ENCODE results near the gene ARID4A. TPM values are rescaled to one million over a fixed set of nuclear protein-coding genes. Genes with fewer than 3 reads are reported as not detected.

The ARID4A gene
- total and polyA plus RNA-seq, 11 donors, result 5.6 to 23.1 (median 15.5) TPM

DNA sequence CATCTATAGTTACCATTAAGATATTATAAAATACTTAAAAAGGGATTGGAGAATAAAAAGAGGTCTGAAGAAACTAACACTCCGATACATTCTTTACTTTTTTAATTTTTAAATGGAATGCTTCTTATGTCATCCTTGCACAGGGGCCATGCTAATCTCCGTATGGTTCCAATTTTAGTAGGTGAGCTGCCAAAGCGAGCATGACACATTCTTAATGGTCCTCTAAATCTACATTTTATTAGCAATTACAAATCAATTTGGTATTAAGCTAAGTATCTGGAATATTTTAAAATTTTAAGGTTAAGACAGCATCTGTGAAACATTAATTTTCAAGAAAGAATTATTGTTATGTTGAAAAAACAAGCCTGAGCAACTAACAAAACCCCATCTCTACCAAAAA is 6.2 kb upstream of the ARID4A start:
- no peak overlapping the region for H3K27ac ChIP-seq

DNA sequence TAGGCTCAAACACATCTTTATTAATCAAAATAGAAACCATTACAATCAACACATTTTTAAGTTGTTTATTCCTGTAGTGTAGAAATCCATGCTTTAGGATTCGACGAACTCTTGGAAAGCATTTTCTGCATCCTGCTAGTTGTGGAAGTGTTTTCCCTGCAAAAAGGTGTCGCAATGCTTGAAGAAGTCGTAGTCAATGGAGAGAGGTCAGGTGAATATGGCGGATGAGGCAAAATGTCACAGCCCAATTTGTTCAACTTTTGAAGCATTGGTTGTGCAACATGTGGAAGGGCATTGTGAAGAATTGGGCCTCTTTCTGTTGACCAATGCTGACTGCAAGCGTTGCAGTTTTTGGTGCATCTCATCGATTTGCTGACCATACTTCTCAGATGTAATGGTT is 4.2 kb upstream of the ARID4A start:
- ATAC-seq, result no peak
- WGBS, 4 donors, result 94 to 98% (median 97%) methylated on average over 7 of the region's 7 CpGs
- TF ChIP-seq POLR2A (IDR thresholded peaks at IDR 0.05), result no peak
- TF ChIP-seq, protein P1, sequence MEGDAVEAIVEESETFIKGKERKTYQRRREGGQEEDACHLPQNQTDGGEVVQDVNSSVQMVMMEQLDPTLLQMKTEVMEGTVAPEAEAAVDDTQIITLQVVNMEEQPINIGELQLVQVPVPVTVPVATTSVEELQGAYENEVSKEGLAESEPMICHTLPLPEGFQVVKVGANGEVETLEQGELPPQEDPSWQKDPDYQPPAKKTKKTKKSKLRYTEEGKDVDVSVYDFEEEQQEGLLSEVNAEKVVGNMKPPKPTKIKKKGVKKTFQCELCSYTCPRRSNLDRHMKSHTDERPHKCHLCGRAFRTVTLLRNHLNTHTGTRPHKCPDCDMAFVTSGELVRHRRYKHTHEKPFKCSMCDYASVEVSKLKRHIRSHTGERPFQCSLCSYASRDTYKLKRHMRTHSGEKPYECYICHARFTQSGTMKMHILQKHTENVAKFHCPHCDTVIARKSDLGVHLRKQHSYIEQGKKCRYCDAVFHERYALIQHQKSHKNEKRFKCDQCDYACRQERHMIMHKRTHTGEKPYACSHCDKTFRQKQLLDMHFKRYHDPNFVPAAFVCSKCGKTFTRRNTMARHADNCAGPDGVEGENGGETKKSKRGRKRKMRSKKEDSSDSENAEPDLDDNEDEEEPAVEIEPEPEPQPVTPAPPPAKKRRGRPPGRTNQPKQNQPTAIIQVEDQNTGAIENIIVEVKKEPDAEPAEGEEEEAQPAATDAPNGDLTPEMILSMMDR (IDR thresholded peaks at IDR 0.05), result no peak
- Histone ChIP-seq H3K4me1 (peaks cover 4 to 57% (median 45%) of the 10 kb centered on the region in 12 donors), H3K4me3 (no peak overlapping the region), H3K27ac (no peak overlapping the region), H3K9me3 (no peaks in the 10 kb centered on the region), H3K36me3 (peaks cover 0 to 66% (median 62%) of the 10 kb centered on the region in 9 donors), H3K27me3 (no peaks in the 10 kb centered on the region)
- DNase-seq, result no peak
- intact Hi-C loops (cut with DNase I), result loop anchor here in 1 of 10 donors (10.0 kb wide), 1 partner anchor 49 kb away; the partner anchor contains the start of gene PSMA3

More for the DNA sequence above, 6.2 kb upstream of the ARID4A start:
- DNase-seq, result no peak
- intact Hi-C loops (cut with DNase I), result loop anchor here in 1 of 10 donors (10.0 kb wide), 1 partner anchor 47 kb away; the partner anchor contains the start of gene PSMA3
- Histone ChIP-seq H3K4me3 (no peak overlapping the region), H3K9me3 (no peaks in the 10 kb centered on the region), H3K4me1 (peaks cover 4 to 64% (median 51%) of the 10 kb centered on the region in 12 donors), H3K27me3 (no peaks in the 10 kb centered on the region), H3K36me3 (peaks cover 0 to 86% (median 82%) of the 10 kb centered on the region in 9 donors)
- ATAC-seq, result no peak
- TF ChIP-seq, protein P1 (IDR thresholded peaks at IDR 0.05), result no peak
- whole genome bisulfite sequencing, 4 donors, result 52 to 57% (median 54%) methylated on average over 3 of the region's 3 CpGs

- intact Hi-C loops (cut with DNase I), result loop anchor here in 7 of 10 donors (2.0 to 10.0 kb wide), 5 partner anchors 14 to 59 kb away; partner anchors contain the start of gene PSMA3 (in 6 of the 7)
- H3K4me1 ChIP-seq, result peaks cover 14 to 63% (median 46%) of the 10 kb centered on the region in 12 donors
- WGBS, 4 donors, result 8 to 12% (median 10%) methylated on average over 3 of the region's 3 CpGs
- H3K27ac ChIP-seq, result peak overlapping the region in 11 of 12 donors; percentile 5 to 99 (median 94)
- peaks cover 0 to 46% (median 41%) of the 10 kb centered on the region in 9 donors for H3K36me3 ChIP-seq
- peak overlapping the region; percentile 55 to 100 (median 88) for H3K4me3 ChIP-seq
- ATAC-seq (no peak), DNase-seq (no peak)
- TF ChIP-seq POLR2A (IDR thresholded peaks at IDR 0.05), result no peak
- TF ChIP-seq, protein P1 (IDR thresholded peaks at IDR 0.05), result no peak
- no peaks in the 10 kb centered on the region for H3K27me3 ChIP-seq
- H3K9me3 ChIP-seq, result no peaks in the 10 kb centered on the region
These were observed 1.6 kb upstream of the ARID4A start for GRCh38 chr14:58296726-58297125.

DNA sequence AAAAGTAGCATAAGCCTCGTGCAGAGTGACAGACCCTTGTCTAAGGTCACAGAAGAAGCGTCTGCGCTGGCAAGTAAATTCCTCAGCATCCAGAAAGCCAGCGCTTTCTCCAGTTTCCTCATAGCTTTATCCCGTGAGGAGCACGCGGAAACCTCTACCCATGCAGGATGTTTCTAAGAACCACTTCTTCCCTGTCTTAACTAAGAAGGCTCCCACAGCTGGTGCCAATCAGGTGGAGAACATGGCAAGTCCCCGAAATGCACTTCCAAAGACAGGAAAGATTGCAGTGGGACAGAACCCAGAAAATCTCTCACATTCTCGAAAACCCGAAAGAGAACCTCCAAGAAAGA is 968 bp upstream of the ARID4A start:
- Histone ChIP-seq H3K4me1 (peaks cover 14 to 57% (median 40%) of the 10 kb centered on the region in 12 donors), H3K36me3 (peaks cover 0 to 45% (median 42%) of the 10 kb centered on the region in 9 donors), H3K9me3 (no peaks in the 10 kb centered on the region), H3K27ac (peak overlapping the region; percentile 88 to 99 (median 94)), H3K4me3 (peak overlapping the region; percentile 55 to 100 (median 88)), H3K27me3 (no peaks in the 10 kb centered on the region)
- intact Hi-C loops (cut with DNase I), result loop anchor here in 7 of 10 donors (2.0 to 10.0 kb wide), 5 partner anchors 15 to 60 kb away; partner anchors contain the start of gene PSMA3 (in 6 of the 7)
- TF ChIP-seq POLR2A (IDR thresholded peaks at IDR 0.05), result no peak
- TF ChIP-seq, protein P1 (IDR thresholded peaks at IDR 0.05), result no peak
- ATAC-seq (peak in 2 of 4 donors; percentile 0 to 1), DNase-seq (no peak)
- 0 to 1% (median 0%) methylated on average over 10 of the region's 10 CpGs for WGBS, 4 donors

Measured in heart left ventricle (tissue), 16 donors.